K562 (cell line): Measurements from ENCODE around the gene STK11. TPM values are rescaled to one million over a fixed set of nuclear protein-coding genes. Genes with fewer than 3 reads are reported as not detected.

Experiments used
- BCL6 ChIP-seq: fragments of 250-450 bp; sonication (Bioruptor Pico); IDR thresholded peaks from 2 replicates; pipeline ENCODE4 v1.4.0; 2020
- C11orf30 ChIP-seq: fragments of 450-650 bp; IDR thresholded peaks from 2 replicates; pipeline ENCODE4 v1.6.1; 2016; ENCODE audit warnings: low read depth, mild to moderate bottlenecking
- CBX1 ChIP-seq: sonication (generic); IDR thresholded peaks from 2 replicates; pipeline ENCODE4 v1.6.1; 2016; ENCODE audit warnings: antibody characterized with exemption, low read depth, mild to moderate bottlenecking
- ETV1 ChIP-seq: fragments of 450-650 bp; conservative IDR thresholded peaks from 2 replicates; pipeline ENCODE4 v1.6.1; 2016; ENCODE audit warnings: missing genetic modification characterization, control low read depth, low read depth, missing compliant biosample characterization
- LCOR ChIP-seq: sonication (generic); formaldehyde crosslinking; IDR thresholded peaks from 2 replicates; pipeline ENCODE4 v1.8.0; 2022; ENCODE audit warnings: mild to moderate bottlenecking, missing genetic modification reagents
- MLLT1 ChIP-seq, 2 experiments: fragments of 450-650 bp; IDR thresholded peaks; 2 replicates each; pipeline ENCODE4 v1.6.1; 2016
- MYC ChIP-seq, 2 experiments: fragments of 250-450 bp in 1 of 2; sonication (Bioruptor Pico) in 1 of 2; IDR thresholded peaks; 2 replicates each; pipeline versions ENCODE4 v1.5.1 to v1.6.1; 2012 to 2021; ENCODE audit warnings: low read depth in 2 of 2, borderline replicate concordance in 1 of 2, improper control_type of control experiment in 1 of 2, low read length in 1 of 2, mild to moderate bottlenecking in 1 of 2, moderate library complexity in 1 of 2
- NFE2 ChIP-seq: IDR thresholded peaks from 2 replicates; pipeline ENCODE4 v1.6.1; 2014; ENCODE audit warnings: antibody characterized with exemption, low read depth
- NR2F6 ChIP-seq: fragments of 450-650 bp; formaldehyde crosslinking; IDR thresholded peaks from 2 replicates; pipeline ENCODE4 v1.4.0; 2020; ENCODE audit warnings: mild to moderate bottlenecking
- POLR2AphosphoS5 ChIP-seq: IDR thresholded peaks from 2 replicates; pipeline ENCODE4 v1.6.1; 2011; ENCODE audit warnings: mild to moderate bottlenecking, low read depth, low read length, moderate library complexity; ENCODE audit not compliant: control insufficient read depth, insufficient read depth
- RERE ChIP-seq: sonication (generic); formaldehyde crosslinking; IDR thresholded peaks from 2 replicates; pipeline ENCODE4 v1.8.0; 2023; ENCODE audit warnings: missing genetic modification reagents, mild to moderate bottlenecking, borderline replicate concordance
- STAG1 ChIP-seq: sonication (generic); formaldehyde crosslinking; IDR thresholded peaks from 2 replicates; pipeline ENCODE4 v1.5.0; 2020; ENCODE audit warnings: missing genetic modification reagents, borderline replicate concordance
- TAF1 ChIP-seq: IDR thresholded peaks from 2 replicates; pipeline ENCODE4 v1.6.1; 2011; ENCODE audit warnings: mild to moderate bottlenecking, low read length, moderate library complexity; ENCODE audit not compliant: insufficient read depth, control insufficient read depth, severe bottlenecking; ENCODE audit errors: extremely low read depth
- ZNF282 ChIP-seq: sonication (generic); formaldehyde crosslinking; IDR thresholded peaks from 2 replicates; pipeline ENCODE4 v1.8.1; 2023; ENCODE audit warnings: missing genetic modification reagents
- polyA plus RNA-seq, 8 experiments: library from polyadenylated mRNA; depleted of rRNA in 4 of 8; stranded (reverse) in 5 of 8; unstranded in 3 of 8; fragments of >200 nt; fragmentation: Nextera tagmentation in 2 of 8; fragmentation: Illumina TruSeq in 1 of 8; extraction: Ambion mirVana in 2 of 8; extraction: Trizol in 1 of 8; gene quantifications; 2 replicates each; pipeline versions ENCODE4 v1.2.1 to v1.2.3, GENCODE V29; 2011 to 2014; ENCODE audit warnings: inconsistent platforms in 1 of 8, missing spikeins in 1 of 8
- total RNA-seq, 7 experiments: library from RNA; depleted of rRNA in 6 of 7; stranded (reverse); fragments of >200 nt in 6 of 7; fragmentation: Illumina TruSeq in 2 of 7; extraction: Trizol in 2 of 7; gene quantifications; 2 replicates each; pipeline versions ENCODE4 v1.2.1 to v1.2.3, GENCODE V29; 2011 to 2021; ENCODE audit warnings: low replicate concordance in 1 of 7
- TF ChIP-seq, protein P1 (sequence below): fragments of 450-650 bp; formaldehyde crosslinking; IDR thresholded peaks from 2 replicates; pipeline ENCODE4 v1.4.0; 2020; ENCODE audit warnings: mild to moderate bottlenecking, mixed read lengths
- TF ChIP-seq, protein P2 (sequence below), 2 experiments: fragments of 450-650 bp in 1 of 2; sonication (generic) in 1 of 2; formaldehyde crosslinking in 1 of 2; IDR thresholded peaks in 1 of 2; conservative IDR thresholded peaks in 1 of 2; 2 replicates each; pipeline versions ENCODE4 v1.6.1 to v1.8.1; 2016 to 2023; ENCODE audit warnings: mild to moderate bottlenecking in 2 of 2, moderate library complexity in 2 of 2, inconsistent platforms in 1 of 2, missing genetic modification reagents in 1 of 2

The STK11 gene
- total and polyA plus RNA-seq, 9 of the 15 experiments (the other 6 are each of a cell fraction or from before 2014, with no cell fraction given) = 0.15 to 96.5 (median 31.7) TPM

DNA sequence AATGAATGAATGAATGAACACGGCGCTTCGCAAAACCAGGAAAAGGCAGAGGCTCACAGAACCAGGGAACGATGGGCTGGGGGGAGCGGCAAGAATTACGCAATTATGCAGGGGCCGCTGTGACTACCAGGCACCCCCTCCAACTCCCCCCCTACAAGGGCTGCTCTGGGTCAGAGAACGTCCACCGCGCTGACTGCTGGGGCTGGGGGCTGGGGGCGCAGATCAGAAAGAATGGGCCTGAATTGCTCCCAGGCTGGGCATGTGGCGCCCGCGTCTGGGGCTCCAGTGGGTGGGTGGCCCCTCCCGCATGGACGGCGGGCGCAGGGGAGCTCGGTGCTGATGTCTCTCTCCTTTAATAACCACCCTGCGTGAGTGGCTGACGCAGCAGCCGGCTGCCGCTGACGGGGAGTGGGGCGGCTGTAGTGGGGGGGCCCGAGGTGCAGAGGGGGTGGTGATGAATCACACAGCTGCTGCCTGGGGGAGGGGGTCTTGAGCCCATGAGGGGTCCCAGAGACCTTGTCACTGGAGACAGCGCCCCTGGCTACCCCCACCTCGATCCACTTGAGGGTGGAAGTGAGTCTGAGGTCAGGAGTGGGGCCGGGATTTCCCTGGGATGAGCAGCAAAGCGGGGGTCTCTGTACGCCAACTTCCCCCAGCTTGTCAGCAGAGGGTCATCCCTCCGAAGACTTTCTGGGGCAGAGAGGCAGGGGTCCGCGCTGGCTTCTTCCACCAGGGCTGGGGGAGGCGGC is 62.1 kb downstream of the STK11 start (continued):
- TF ChIP-seq, protein P1, sequence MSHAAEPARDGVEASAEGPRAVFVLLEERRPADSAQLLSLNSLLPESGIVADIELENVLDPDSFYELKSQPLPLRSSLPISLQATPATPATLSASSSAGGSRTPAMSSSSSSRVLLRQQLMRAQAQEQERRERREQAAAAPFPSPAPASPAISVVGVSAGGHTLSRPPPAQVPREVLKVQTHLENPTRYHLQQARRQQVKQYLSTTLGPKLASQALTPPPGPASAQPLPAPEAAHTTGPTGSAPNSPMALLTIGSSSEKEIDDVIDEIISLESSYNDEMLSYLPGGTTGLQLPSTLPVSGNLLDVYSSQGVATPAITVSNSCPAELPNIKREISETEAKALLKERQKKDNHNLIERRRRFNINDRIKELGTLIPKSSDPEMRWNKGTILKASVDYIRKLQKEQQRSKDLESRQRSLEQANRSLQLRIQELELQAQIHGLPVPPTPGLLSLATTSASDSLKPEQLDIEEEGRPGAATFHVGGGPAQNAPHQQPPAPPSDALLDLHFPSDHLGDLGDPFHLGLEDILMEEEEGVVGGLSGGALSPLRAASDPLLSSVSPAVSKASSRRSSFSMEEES = no peak
- no peak for TF ChIP-seq C11orf30
- no peak for TF ChIP-seq ZNF282 (CRISPR knock-in tag)
- TF ChIP-seq RERE (CRISPR knock-in tag) = peak; percentile 68; the same call in 1 of the 2 replicates
- no peak for TF ChIP-seq ETV1 (tag)
- TF ChIP-seq STAG1 = no peak
- 0 out of 2 replicates have a peak, but pooled peaks have one; percentile 32 for TF ChIP-seq LCOR (CRISPR knock-in tag)
- TF ChIP-seq TAF1 = no peak
- no peak for TF ChIP-seq CBX1
- TF ChIP-seq, protein P2, sequence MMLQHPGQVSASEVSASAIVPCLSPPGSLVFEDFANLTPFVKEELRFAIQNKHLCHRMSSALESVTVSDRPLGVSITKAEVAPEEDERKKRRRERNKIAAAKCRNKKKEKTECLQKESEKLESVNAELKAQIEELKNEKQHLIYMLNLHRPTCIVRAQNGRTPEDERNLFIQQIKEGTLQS (IDR thresholded peaks at IDR 0.05) = peak; percentile 41; the same call in 1 of the 2 replicates
- TF ChIP-seq, protein P2 (CRISPR knock-in tag; conservative IDR thresholded peaks at IDR 0.05) = no peak
- no peak for TF ChIP-seq POLR2AphosphoS5
- TF ChIP-seq NFE2 = no peak
- TF ChIP-seq NR2F6 (CRISPR knock-in tag) = no peak
- no peak for TF ChIP-seq MLLT1 (IDR thresholded peaks at IDR 0.05)
- no peak for TF ChIP-seq BCL6 (CRISPR knock-in tag)
- TF ChIP-seq MYC (IDR thresholded peaks at IDR 0.05; ENCODE audit: low read depth, low read length) = no peak
- TF ChIP-seq MYC (CRISPR knock-in tag; IDR thresholded peaks at IDR 0.05; ENCODE audit: borderline replicate concordance, low read depth) = no peak
